Uterus (tissue), 4 donors: ENCODE results near the gene NIN. TPM values are rescaled to one million over a fixed set of nuclear protein-coding genes. Genes with fewer than 3 reads are reported as not detected.

Source experiments
- DNase-seq, 2 donors: peaks; one replicate each; pipeline ENCODE4 v3.0.0-alpha.2; 2019 to 2020
- H3K27ac ChIP-seq, 2 donors: fragments of 200-600 bp; sonication (generic); 1 replicate in 1 of 2; 2 replicates in 1 of 2; pipeline ENCODE4 v1.5.1; 2016 to 2018
- H3K27me3 ChIP-seq, 2 donors: fragments of 200-600 bp; sonication (generic); one replicate each; pipeline ENCODE4 v1.5.1; 2018 to 2019; ENCODE audit warnings: control low read depth in 1 of 2
- H3K36me3 ChIP-seq, 2 donors: fragments of 200-600 bp; sonication (generic); one replicate each; pipeline ENCODE4 v1.5.1; 2019; ENCODE audit warnings: control low read depth in 1 of 2
- H3K4me1 ChIP-seq, 2 donors: fragments of 200-600 bp; sonication (generic); one replicate each; pipeline ENCODE4 v1.5.1; 2018 to 2019; ENCODE audit warnings: control low read depth in 1 of 2
- H3K4me3 ChIP-seq, 2 donors: fragments of 200-600 bp; sonication (generic); 1 replicate in 1 of 2; 2 replicates in 1 of 2; pipeline ENCODE4 v1.5.1; 2018 to 2019; ENCODE audit warnings: mild to moderate bottlenecking in 1 of 2
- H3K9me3 ChIP-seq, 2 donors: fragments of 200-600 bp; sonication (generic); one replicate each; pipeline ENCODE4 v1.5.1; 2019; ENCODE audit warnings: control low read depth in 1 of 2
- POLR2A ChIP-seq, 2 donors: fragments of 450-650 bp; IDR thresholded peaks; one replicate each; pipeline ENCODE4 v1.6.1; 2016; ENCODE audit warnings: antibody characterized with exemption in 2 of 2, mild to moderate bottlenecking in 1 of 2, moderate library complexity in 1 of 2
- intact Hi-C: fragments of 100-400 bp; cut with DNase I; formaldehyde crosslinking; loops from one replicate; pipeline ENCODE4 v1.15.1; 2023; ENCODE audit warnings: low total_unique reads
- total RNA-seq, 4 donors: library from RNA; depleted of rRNA in 3 of 4; stranded (reverse); fragments of >200 nt in 3 of 4; gene quantifications; one replicate each; pipeline versions ENCODE4 v1.1.0 to v1.2.4, GENCODE V29; 2014 to 2023
- TF ChIP-seq, protein P1 (sequence below), 4 experiments: fragments of 200-600 bp in 2 of 4; fragments of 450-650 bp in 2 of 4; sonication (generic) in 2 of 4; IDR thresholded peaks; one replicate each; pipeline ENCODE4 v1.5.1; 2016 to 2019; ENCODE audit warnings: antibody characterized with exemption in 4 of 4, mild to moderate bottlenecking in 2 of 4, moderate library complexity in 1 of 4
- donor health status: DM: yes; HTN: yes; CAD: no.

The NIN gene
- total RNA-seq, 4 donors from 2014 or later, result 8.8 to 45.6 (median 34.2) TPM

DNA sequence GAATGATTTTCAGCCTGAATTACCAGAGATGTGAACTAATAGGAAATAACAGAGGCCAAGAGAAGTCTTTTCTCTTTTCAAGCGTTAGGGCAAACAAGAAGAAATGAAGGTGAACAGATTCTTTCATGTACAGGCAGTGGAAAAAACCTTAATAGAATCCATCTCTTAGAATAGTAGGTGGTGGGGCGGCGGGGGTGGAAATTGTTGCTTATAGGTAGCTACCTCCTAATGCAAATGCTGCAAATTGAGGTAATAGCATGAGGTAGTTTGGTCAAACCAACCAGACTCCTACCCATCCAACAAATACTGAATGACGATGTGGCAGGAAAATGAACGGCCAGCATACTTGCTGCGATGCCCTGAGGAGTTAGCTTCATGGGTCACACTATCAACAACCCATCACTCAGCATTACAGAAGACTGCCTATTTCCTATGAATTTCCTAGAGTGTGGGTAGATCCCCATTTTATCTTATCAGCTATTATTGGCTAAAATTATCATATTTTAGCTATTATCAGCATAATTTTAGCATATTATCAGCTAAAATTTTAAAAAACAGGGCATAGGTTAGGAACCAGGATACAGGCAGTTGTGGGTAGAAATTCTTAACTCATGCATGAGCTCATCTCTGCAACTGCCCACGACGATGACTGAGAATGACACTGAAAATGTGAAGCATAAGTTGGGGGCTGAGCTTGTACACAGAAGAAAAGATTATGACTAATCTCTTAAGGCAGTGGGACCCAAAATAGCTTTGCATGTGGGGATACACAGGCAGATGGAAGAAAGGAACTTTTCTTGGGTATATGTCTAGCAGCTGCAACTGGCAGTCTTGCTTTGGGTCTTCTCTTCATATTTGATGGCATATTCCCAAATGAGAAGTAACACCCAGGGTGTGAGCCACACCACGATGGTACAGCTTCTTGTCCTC, 68.7 kb downstream of the NIN start:
- peak overlapping the region; percentile 51 to 61 for H3K27ac ChIP-seq
- no peaks in the 10 kb centered on the region for H3K27me3 ChIP-seq
- TF ChIP-seq, protein P1, sequence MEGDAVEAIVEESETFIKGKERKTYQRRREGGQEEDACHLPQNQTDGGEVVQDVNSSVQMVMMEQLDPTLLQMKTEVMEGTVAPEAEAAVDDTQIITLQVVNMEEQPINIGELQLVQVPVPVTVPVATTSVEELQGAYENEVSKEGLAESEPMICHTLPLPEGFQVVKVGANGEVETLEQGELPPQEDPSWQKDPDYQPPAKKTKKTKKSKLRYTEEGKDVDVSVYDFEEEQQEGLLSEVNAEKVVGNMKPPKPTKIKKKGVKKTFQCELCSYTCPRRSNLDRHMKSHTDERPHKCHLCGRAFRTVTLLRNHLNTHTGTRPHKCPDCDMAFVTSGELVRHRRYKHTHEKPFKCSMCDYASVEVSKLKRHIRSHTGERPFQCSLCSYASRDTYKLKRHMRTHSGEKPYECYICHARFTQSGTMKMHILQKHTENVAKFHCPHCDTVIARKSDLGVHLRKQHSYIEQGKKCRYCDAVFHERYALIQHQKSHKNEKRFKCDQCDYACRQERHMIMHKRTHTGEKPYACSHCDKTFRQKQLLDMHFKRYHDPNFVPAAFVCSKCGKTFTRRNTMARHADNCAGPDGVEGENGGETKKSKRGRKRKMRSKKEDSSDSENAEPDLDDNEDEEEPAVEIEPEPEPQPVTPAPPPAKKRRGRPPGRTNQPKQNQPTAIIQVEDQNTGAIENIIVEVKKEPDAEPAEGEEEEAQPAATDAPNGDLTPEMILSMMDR (IDR thresholded peaks at IDR 0.05), result no peak
- TF ChIP-seq POLR2A (IDR thresholded peaks at IDR 0.05), result no peak
- no peak overlapping the region for H3K4me3 ChIP-seq
- intact Hi-C loops, result no loop called here
- DNase-seq, result no peak
- no peaks in the 10 kb centered on the region for H3K36me3 ChIP-seq
- H3K9me3 ChIP-seq, result no peaks in the 10 kb centered on the region
- H3K4me1 ChIP-seq, result no peaks in the 10 kb centered on the region

DNA sequence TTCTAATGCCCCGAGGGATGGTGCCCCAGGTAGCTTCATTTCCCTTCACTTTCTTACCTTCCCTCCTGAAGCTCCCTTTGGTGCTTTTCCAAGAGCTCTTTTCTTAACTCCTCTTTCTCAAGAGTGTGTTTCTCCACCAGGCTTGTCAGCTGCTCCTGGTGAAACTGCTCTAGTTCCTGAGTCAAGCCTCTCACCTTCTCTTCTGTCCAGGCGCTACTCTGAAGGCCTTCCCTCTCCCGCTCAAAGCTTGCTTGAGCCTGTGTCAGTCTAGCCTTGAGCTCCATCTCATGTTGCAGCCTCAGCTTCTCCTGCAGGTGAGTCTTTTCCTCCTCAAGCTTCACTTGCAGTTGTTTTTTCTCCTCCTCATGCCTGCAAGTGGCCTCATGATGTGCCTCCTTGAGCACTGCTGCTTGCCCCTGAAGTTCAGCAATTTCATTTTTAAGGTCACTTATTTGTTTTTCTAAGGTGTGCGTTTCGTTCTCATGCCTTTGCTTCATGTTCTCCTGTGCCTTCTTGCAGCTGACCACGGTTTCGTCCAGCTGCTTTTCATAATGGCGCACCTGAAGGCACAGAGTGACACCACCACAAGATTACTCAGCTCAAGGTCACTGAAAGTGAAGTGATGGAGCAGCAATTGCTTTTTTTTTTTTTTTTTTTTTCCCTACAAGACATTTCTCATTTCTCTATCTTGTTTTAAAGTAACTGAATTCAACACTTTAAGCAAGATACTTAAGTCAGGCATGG, 71.0 kb downstream of the NIN start:
- intact Hi-C loops, result no loop called here
- DNase-seq, result no peak
- Histone ChIP-seq H3K9me3 (no peaks in the 10 kb centered on the region), H3K36me3 (no peaks in the 10 kb centered on the region), H3K27me3 (no peaks in the 10 kb centered on the region), H3K27ac (no peak overlapping the region), H3K4me1 (no peaks in the 10 kb centered on the region), H3K4me3 (no peak overlapping the region)
- TF ChIP-seq, protein P1 (IDR thresholded peaks at IDR 0.05), result no peak

- H3K4me1 ChIP-seq, result no peaks in the 10 kb centered on the region
- TF ChIP-seq POLR2A (IDR thresholded peaks at IDR 0.05), result no peak
- TF ChIP-seq, protein P1 (IDR thresholded peaks at IDR 0.05), result no peak
- no peaks in the 10 kb centered on the region for H3K27me3 ChIP-seq
- intact Hi-C loops, result no loop called here
- no peaks in the 10 kb centered on the region for H3K36me3 ChIP-seq
- no peaks in the 10 kb centered on the region for H3K9me3 ChIP-seq
- H3K27ac ChIP-seq, result no peak overlapping the region
- H3K4me3 ChIP-seq, result no peak overlapping the region
- DNase-seq, result no peak
These were observed 72.0 kb downstream of the NIN start for GRCh38 chr14:50758945-50759344.

DNA sequence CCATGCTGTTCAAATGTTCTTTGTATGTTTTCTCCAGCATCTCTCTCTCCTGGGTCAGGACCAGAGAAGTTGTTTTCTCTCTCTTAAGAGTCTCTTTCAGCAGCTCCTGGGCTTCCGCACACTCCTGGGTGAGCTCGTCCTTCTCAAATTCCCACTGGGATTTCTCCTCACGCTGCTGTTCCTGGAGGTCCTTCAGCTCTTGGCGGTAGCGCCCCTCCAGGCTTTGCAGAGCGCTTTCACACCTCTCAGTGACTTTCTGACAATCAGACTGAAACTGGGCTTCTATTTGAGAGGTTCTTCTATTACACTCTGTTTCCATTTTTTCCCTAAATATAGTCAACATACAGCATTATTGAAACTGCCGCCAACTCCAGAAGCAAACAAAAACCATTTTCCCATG, 72.7 kb downstream of the NIN start:
- Histone ChIP-seq H3K27me3 (no peaks in the 10 kb centered on the region), H3K27ac (no peak overlapping the region), H3K9me3 (no peaks in the 10 kb centered on the region), H3K4me1 (no peaks in the 10 kb centered on the region), H3K4me3 (no peak overlapping the region), H3K36me3 (no peaks in the 10 kb centered on the region)
- no peak for DNase-seq
- no peak for TF ChIP-seq POLR2A (IDR thresholded peaks at IDR 0.05)
- TF ChIP-seq, protein P1 (IDR thresholded peaks at IDR 0.05), result no peak
- intact Hi-C loops, result no loop called here

DNA sequence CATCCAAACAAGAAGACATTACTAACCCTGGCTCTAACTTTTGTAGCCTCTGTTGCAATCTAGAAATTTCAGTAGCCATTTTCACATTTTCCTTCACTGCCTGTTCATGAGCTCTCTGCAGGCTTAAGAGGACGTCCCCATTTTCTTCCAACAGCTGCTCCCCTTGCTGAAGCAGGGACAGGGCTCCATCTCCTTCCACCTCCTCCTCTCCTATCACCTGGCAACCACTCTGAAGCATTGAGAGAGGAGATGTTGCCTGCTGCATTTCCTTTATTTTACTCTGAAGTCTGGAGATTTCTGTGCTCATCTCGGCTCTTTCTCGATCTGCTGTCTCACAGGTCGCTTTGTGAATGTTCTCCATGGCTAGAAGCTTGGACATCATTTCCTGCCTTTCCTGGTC, 73.3 kb downstream of the NIN start:
- H3K36me3 ChIP-seq, result no peaks in the 10 kb centered on the region

More for the DNA sequence above, 73.3 kb downstream of the NIN start:
- intact Hi-C loops, result no loop called here
- no peak for DNase-seq
- no peak overlapping the region for H3K27ac ChIP-seq
- no peaks in the 10 kb centered on the region for H3K4me1 ChIP-seq
- H3K4me3 ChIP-seq, result no peak overlapping the region
- no peaks in the 10 kb centered on the region for H3K27me3 ChIP-seq
- no peaks in the 10 kb centered on the region for H3K9me3 ChIP-seq
- TF ChIP-seq, protein P1 (IDR thresholded peaks at IDR 0.05), result no peak
- no peak for TF ChIP-seq POLR2A (IDR thresholded peaks at IDR 0.05)
